ENCODE measurements around the gene SNRPE. TPM values are rescaled to one million over a fixed set of nuclear protein-coding genes. Genes with fewer than 3 reads are reported as not detected.

SNRPE gene
- total RNA-seq, 1 donor from 2014 or later: 51.5 TPM

GRCh38 chr1:203878422-203878821, 17.0 kb downstream of the SNRPE start:
- no peak for DNase-seq (ENCODE audit: low spot score)

- no peak for DNase-seq (ENCODE audit: low spot score)
Measured at GRCh38 chr1:203880606-203881005, 19.2 kb downstream of the SNRPE start.

GRCh38 chr1:203888807-203889251, 27.4 kb downstream of the SNRPE start:
- no peak for DNase-seq (ENCODE audit: low spot score)

GRCh38 chr1:203891950-203892349, 30.6 kb downstream of the SNRPE start:
- DNase-seq (ENCODE audit: low spot score): no peak

GRCh38 chr1:203898458-203899352, 37.3 kb downstream of the SNRPE start:
- no peak for DNase-seq (ENCODE audit: low spot score)

- DNase-seq (ENCODE audit: low spot score): no peak
Measured at GRCh38 chr1:203899353-203899716, 37.9 kb downstream of the SNRPE start.

- no peak for DNase-seq (ENCODE audit: low spot score)
Measured at GRCh38 chr1:203899869-203900714, 38.7 kb downstream of the SNRPE start.

GRCh38 chr1:203901581-203901980, 40.2 kb downstream of the SNRPE start:
- no peak for DNase-seq (ENCODE audit: low spot score)

GRCh38 chr1:203905275-203905674, 43.9 kb downstream of the SNRPE start:
- DNase-seq (ENCODE audit: low spot score): no peak

- peak; percentile 72 for DNase-seq (ENCODE audit: low spot score)
Measured at GRCh38 chr1:203906932-203907331, 45.5 kb downstream of the SNRPE start.

- DNase-seq (ENCODE audit: low spot score): no peak
Measured at GRCh38 chr1:203907901-203908300, 46.5 kb downstream of the SNRPE start.

- no peak for DNase-seq (ENCODE audit: low spot score)
Measured at GRCh38 chr1:203911806-203912205, 50.4 kb downstream of the SNRPE start.

GRCh38 chr1:203913073-203913521, 51.7 kb downstream of the SNRPE start:
- no peak for DNase-seq (ENCODE audit: low spot score)

GRCh38 chr1:203914292-203914691, 52.9 kb downstream of the SNRPE start:
- no peak for DNase-seq (ENCODE audit: low spot score)

GRCh38 chr1:203915811-203916210, 54.4 kb downstream of the SNRPE start:
- no peak for DNase-seq (ENCODE audit: low spot score)

GRCh38 chr1:203916756-203917155, 55.4 kb downstream of the SNRPE start:
- no peak for DNase-seq (ENCODE audit: low spot score)

Other genes with a start within 250 kb of the SNRPE start
- 91.5 TPM for gene ATP2B4, start 234.8 kb upstream of the SNRPE start, total RNA-seq (ENCODE audit: insufficient read depth, low replicate concordance)
- gene LAX1, start 96.4 kb upstream of the SNRPE start, total RNA-seq (ENCODE audit: insufficient read depth, low replicate concordance): 4.1 TPM
- 11.8 TPM for gene ZBED6, start 66.0 kb upstream of the SNRPE start, total RNA-seq (ENCODE audit: insufficient read depth, low replicate concordance)
- gene ZC3H11A, start 66.0 kb upstream of the SNRPE start, total RNA-seq (ENCODE audit: insufficient read depth, low replicate concordance): 109 TPM
- 7.9 TPM for gene SOX13, start 211.5 kb downstream of the SNRPE start, total RNA-seq (ENCODE audit: insufficient read depth, low replicate concordance)

Measured in umbilical cord (tissue), 2 donors.